Peyer's patch (tissue), 4 donors: ENCODE results near the gene ADGRB3.

ENCODE experiments used
- POLR2A ChIP-seq, 2 donors: fragments of 450-650 bp; IDR thresholded peaks; one replicate each; pipeline ENCODE4 v1.5.1; 2017; ENCODE audit warnings: antibody characterized with exemption in 2 of 2, mild to moderate bottlenecking in 2 of 2, moderate library complexity in 2 of 2
- TF ChIP-seq, protein P1 (sequence below), 6 experiments: fragments of 450-650 bp in 4 of 6; fragments of 200-600 bp in 2 of 6; sonication (generic) in 1 of 6; IDR thresholded peaks; one replicate each; pipeline ENCODE4 v1.5.1; 2017 to 2019; ENCODE audit warnings: antibody characterized with exemption in 6 of 6, mild to moderate bottlenecking in 3 of 6, moderate library complexity in 1 of 6

DNA sequence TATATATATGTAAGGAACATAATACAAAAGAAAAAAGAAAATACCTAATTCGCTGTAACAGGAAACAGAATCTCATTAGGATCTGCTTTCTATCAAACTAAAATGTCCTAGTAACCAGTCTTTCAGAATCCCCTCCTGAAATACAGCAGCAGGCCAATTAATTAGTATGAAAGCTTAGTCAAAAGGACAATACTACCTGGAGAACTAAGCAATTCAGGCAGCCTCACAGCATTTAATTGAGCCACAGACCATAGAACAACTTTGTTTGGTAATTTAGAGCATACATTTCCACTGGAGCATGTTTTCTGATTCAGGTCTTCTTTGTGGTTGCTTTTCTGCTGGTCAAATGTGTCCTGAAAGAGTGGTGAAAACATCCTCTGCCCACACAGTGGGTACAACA, 645.8 kb downstream of the ADGRB3 start:
- TF ChIP-seq, protein P1, sequence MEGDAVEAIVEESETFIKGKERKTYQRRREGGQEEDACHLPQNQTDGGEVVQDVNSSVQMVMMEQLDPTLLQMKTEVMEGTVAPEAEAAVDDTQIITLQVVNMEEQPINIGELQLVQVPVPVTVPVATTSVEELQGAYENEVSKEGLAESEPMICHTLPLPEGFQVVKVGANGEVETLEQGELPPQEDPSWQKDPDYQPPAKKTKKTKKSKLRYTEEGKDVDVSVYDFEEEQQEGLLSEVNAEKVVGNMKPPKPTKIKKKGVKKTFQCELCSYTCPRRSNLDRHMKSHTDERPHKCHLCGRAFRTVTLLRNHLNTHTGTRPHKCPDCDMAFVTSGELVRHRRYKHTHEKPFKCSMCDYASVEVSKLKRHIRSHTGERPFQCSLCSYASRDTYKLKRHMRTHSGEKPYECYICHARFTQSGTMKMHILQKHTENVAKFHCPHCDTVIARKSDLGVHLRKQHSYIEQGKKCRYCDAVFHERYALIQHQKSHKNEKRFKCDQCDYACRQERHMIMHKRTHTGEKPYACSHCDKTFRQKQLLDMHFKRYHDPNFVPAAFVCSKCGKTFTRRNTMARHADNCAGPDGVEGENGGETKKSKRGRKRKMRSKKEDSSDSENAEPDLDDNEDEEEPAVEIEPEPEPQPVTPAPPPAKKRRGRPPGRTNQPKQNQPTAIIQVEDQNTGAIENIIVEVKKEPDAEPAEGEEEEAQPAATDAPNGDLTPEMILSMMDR (IDR thresholded peaks at IDR 0.05) = no peak
- TF ChIP-seq POLR2A (IDR thresholded peaks at IDR 0.05) = no peak
